Measurements from ENCODE around the gene FSD1. TPM values are rescaled to one million over a fixed set of nuclear protein-coding genes. Genes with fewer than 3 reads are reported as not detected.

Gene FSD1
- total RNA-seq, 1 donor from 2014 or later: 15.6 TPM

DNA sequence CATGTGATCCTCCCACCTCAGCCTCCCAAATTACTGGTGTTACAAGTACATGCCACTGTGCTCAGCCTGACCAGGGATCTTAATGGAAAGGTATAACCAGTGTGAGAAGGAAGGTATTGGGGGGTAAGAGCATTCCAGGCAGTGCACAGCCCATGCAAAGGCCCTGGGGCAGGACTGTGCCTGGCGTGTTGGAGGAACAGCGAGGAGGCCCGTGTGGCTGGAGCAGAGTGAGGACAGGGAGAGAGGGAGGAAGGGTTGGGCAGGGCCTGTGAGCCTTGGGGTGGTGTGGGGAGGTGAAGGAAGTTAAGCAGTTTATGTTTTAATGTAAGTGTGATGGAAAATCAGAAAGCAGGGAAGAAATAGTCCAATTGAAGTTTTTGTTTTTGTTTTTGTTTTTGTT, 3.8 kb upstream of the FSD1 start:
- Mint-ChIP-seq H3K27me3 (ENCODE audit: unreplicated experiment) (no peaks in the 10 kb centered on the region), H3K27ac (ENCODE audit: unreplicated experiment) (no peak overlapping the region), H3K36me3 (ENCODE audit: unreplicated experiment) (no peaks in the 10 kb centered on the region), H3K4me1 (ENCODE audit: unreplicated experiment) (peaks cover 7% of the 10 kb centered on the region), H3K9me3 (ENCODE audit: unreplicated experiment) (no peaks in the 10 kb centered on the region), H3K4me3 (ENCODE audit: unreplicated experiment) (no peak overlapping the region)
- DNase-seq (ENCODE audit: extremely low spot score, unreplicated experiment): no peak
- TF ChIP-seq, protein P1, sequence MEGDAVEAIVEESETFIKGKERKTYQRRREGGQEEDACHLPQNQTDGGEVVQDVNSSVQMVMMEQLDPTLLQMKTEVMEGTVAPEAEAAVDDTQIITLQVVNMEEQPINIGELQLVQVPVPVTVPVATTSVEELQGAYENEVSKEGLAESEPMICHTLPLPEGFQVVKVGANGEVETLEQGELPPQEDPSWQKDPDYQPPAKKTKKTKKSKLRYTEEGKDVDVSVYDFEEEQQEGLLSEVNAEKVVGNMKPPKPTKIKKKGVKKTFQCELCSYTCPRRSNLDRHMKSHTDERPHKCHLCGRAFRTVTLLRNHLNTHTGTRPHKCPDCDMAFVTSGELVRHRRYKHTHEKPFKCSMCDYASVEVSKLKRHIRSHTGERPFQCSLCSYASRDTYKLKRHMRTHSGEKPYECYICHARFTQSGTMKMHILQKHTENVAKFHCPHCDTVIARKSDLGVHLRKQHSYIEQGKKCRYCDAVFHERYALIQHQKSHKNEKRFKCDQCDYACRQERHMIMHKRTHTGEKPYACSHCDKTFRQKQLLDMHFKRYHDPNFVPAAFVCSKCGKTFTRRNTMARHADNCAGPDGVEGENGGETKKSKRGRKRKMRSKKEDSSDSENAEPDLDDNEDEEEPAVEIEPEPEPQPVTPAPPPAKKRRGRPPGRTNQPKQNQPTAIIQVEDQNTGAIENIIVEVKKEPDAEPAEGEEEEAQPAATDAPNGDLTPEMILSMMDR (IDR thresholded peaks at IDR 0.05): no peak

- no peak overlapping the region for H3K27ac Mint-ChIP-seq (ENCODE audit: unreplicated experiment)
- peaks cover 9% of the 10 kb centered on the region for H3K4me1 Mint-ChIP-seq (ENCODE audit: unreplicated experiment)
- DNase-seq (ENCODE audit: extremely low spot score, unreplicated experiment): no peak
- TF ChIP-seq, protein P1 (IDR thresholded peaks at IDR 0.05): no peak
- H3K36me3 Mint-ChIP-seq (ENCODE audit: unreplicated experiment): no peaks in the 10 kb centered on the region
- no peaks in the 10 kb centered on the region for H3K27me3 Mint-ChIP-seq (ENCODE audit: unreplicated experiment)
- no peak overlapping the region for H3K4me3 Mint-ChIP-seq (ENCODE audit: unreplicated experiment)
- H3K9me3 Mint-ChIP-seq (ENCODE audit: unreplicated experiment): no peaks in the 10 kb centered on the region
Observed at GRCh38 chr19:4301590-4302242, 2.7 kb upstream of the FSD1 start.

- no peak for DNase-seq (ENCODE audit: extremely low spot score, unreplicated experiment)
- Mint-ChIP-seq H3K4me3 (ENCODE audit: unreplicated experiment) (no peak within 1 kb of the TSS), H3K27me3 (ENCODE audit: unreplicated experiment) (no peaks in the 10 kb centered on the region), H3K27ac (ENCODE audit: unreplicated experiment) (no peak within 1 kb of the TSS), H3K9me3 (ENCODE audit: unreplicated experiment) (no peaks in the 10 kb centered on the region), H3K4me1 (ENCODE audit: unreplicated experiment) (peaks cover 10% of the 10 kb centered on the region), H3K36me3 (ENCODE audit: unreplicated experiment) (no peaks in the 10 kb centered on the region)
- TF ChIP-seq, protein P1 (IDR thresholded peaks at IDR 0.05): no peak
Observed at GRCh38 chr19:4302243-4302640, 2.2 kb upstream of the FSD1 start, which contains the start of gene TMIGD2. TSS of gene TMIGD2 (minus strand) at chr19:4302389. CDS start at chr19:4302385, 4 bp downstream.

- H3K36me3 Mint-ChIP-seq (ENCODE audit: unreplicated experiment): no peaks in the 10 kb centered on the region
- TF ChIP-seq, protein P1 (IDR thresholded peaks at IDR 0.05): no peak
- peaks cover 10% of the 10 kb centered on the region for H3K4me1 Mint-ChIP-seq (ENCODE audit: unreplicated experiment)
- H3K27ac Mint-ChIP-seq (ENCODE audit: unreplicated experiment): no peak overlapping the region
- peak overlapping the region; percentile 55 for H3K4me3 Mint-ChIP-seq (ENCODE audit: unreplicated experiment)
- no peak for DNase-seq (ENCODE audit: extremely low spot score, unreplicated experiment)
- no peaks in the 10 kb centered on the region for H3K9me3 Mint-ChIP-seq (ENCODE audit: unreplicated experiment)
- no peaks in the 10 kb centered on the region for H3K27me3 Mint-ChIP-seq (ENCODE audit: unreplicated experiment)
Observed at GRCh38 chr19:4303819-4304537, 420 bp upstream of the FSD1 start.

GRCh38 chr19:4305257-4305612, 837 bp downstream of the FSD1 start:
- TF ChIP-seq, protein P1 (IDR thresholded peaks at IDR 0.05): no peak
- Mint-ChIP-seq H3K27ac (ENCODE audit: unreplicated experiment) (no peak overlapping the region), H3K4me1 (ENCODE audit: unreplicated experiment) (peaks cover 10% of the 10 kb centered on the region), H3K27me3 (ENCODE audit: unreplicated experiment) (no peaks in the 10 kb centered on the region), H3K4me3 (ENCODE audit: unreplicated experiment) (peak overlapping the region; percentile 69), H3K9me3 (ENCODE audit: unreplicated experiment) (no peaks in the 10 kb centered on the region), H3K36me3 (ENCODE audit: unreplicated experiment) (no peaks in the 10 kb centered on the region)
- DNase-seq (ENCODE audit: extremely low spot score, unreplicated experiment): no peak
